Central memory CD8-positive, alpha-beta T cell (primary cell): ENCODE measurements around the gene RTF2.
A peak's percentile ranks its signal among the peaks of the same experiment; 100 is the strongest.

Experiments
- ATAC-seq: fragments of 150-1000 bp; cut with Tn5 transposase; replicated peaks from 2 replicates; pipeline ENCODE4 v1.10.0; 2022; ENCODE audit warnings: mild to moderate bottlenecking, moderate FRiP score, moderate number of reproducible peaks; ENCODE audit not compliant: poor library complexity, severe bottlenecking; ENCODE audit errors: extremely low read depth
- DNase-seq, 2 donors: peaks; one replicate each; pipeline ENCODE4 v3.0.0; 2021; ENCODE audit warnings: low spot score in 2 of 2
- H3K27ac Mint-ChIP-seq: one replicate; pipeline ENCODE4 v1.8.0; 2022; ENCODE audit warnings: low read depth, mild to moderate bottlenecking, moderate library complexity, mixed read lengths
- H3K27me3 Mint-ChIP-seq: one replicate; pipeline ENCODE4 v1.8.0; 2022; ENCODE audit warnings: mixed read lengths
- H3K36me3 Mint-ChIP-seq: one replicate; pipeline ENCODE4 v1.8.0; 2022; ENCODE audit warnings: mild to moderate bottlenecking, moderate library complexity, mixed read lengths; ENCODE audit not compliant: insufficient read depth
- H3K4me1 Mint-ChIP-seq: one replicate; pipeline ENCODE4 v1.8.0; 2022; ENCODE audit warnings: mixed read lengths
- H3K4me3 Mint-ChIP-seq: one replicate; pipeline ENCODE4 v1.8.0; 2022; ENCODE audit warnings: mild to moderate bottlenecking, moderate library complexity, mixed read lengths
- H3K9me3 Mint-ChIP-seq: one replicate; pipeline ENCODE4 v1.8.0; 2022; ENCODE audit warnings: mixed read lengths

Gene RTF2

DNA sequence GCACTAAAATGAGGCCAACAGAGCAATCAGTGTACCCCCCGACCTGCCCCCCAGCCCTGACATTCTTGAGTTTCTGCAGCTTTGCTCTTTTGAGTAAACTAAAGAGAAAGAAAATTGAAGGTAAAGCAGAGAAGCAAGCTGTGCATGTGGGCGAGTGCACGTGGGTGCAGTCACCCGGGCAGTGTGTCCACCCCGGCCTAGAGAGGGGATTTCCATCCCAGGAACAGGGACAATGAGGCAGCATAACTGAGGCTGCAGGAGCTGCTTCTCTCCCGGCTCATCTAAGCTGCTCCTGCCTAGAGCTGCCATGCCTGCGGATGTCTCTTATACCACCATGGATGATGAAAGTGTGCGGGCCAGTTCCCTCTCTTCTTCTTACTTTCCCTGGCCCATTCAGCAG is 39.5 kb upstream of the RTF2 start:
- Mint-ChIP-seq H3K4me3 (peak overlapping the region; percentile 66), H3K36me3 (peaks cover 3% of the 10 kb centered on the region), H3K27ac (peak overlapping the region; percentile 89), H3K4me1 (peaks cover 42% of the 10 kb centered on the region), H3K9me3 (no peaks in the 10 kb centered on the region), H3K27me3 (no peaks in the 10 kb centered on the region)
- no peak for ATAC-seq
- no peak for DNase-seq

- H3K4me3 Mint-ChIP-seq = peak overlapping the region; percentile 66
- no peak for ATAC-seq
- peaks cover 3% of the 10 kb centered on the region for H3K36me3 Mint-ChIP-seq
- no peak for DNase-seq
- peaks cover 45% of the 10 kb centered on the region for H3K4me1 Mint-ChIP-seq
- no peaks in the 10 kb centered on the region for H3K27me3 Mint-ChIP-seq
- H3K9me3 Mint-ChIP-seq = no peaks in the 10 kb centered on the region
- H3K27ac Mint-ChIP-seq = peak overlapping the region; percentile 89
Measured at GRCh38 chr20:56429502-56429901, 38.9 kb upstream of the RTF2 start.

DNA sequence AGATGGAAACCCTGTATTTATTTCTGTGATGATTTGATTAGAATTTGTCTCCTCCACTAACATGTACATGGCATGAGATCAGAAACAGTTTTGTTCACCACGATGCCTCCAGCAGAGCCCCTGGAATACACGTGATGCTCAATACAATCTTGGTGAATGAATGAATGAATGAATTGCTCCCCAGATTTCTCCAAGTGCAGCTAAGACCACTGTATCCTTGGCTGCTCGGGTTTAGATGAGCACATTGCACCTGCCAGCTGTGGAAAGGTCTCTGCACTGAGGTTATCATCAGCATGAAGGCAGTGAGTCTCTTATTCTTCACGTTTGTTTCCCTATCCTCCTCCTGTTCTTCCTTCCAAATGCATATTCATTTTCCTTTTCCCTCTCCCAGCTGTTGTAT is 38.5 kb upstream of the RTF2 start:
- Mint-ChIP-seq H3K27me3 (no peaks in the 10 kb centered on the region), H3K4me3 (peak overlapping the region; percentile 66), H3K4me1 (peaks cover 45% of the 10 kb centered on the region), H3K9me3 (no peaks in the 10 kb centered on the region), H3K27ac (peak overlapping the region; percentile 89), H3K36me3 (peaks cover 3% of the 10 kb centered on the region)
- DNase-seq (no peak), ATAC-seq (no peak)

GRCh38 chr20:56430461-56430860 is 38.0 kb upstream of the RTF2 start:
- ATAC-seq (no peak), DNase-seq (no peak)
- Mint-ChIP-seq H3K27ac (peak overlapping the region; percentile 89), H3K4me1 (peaks cover 45% of the 10 kb centered on the region), H3K27me3 (no peaks in the 10 kb centered on the region), H3K9me3 (no peaks in the 10 kb centered on the region), H3K36me3 (peaks cover 3% of the 10 kb centered on the region), H3K4me3 (peak overlapping the region; percentile 66)

DNA sequence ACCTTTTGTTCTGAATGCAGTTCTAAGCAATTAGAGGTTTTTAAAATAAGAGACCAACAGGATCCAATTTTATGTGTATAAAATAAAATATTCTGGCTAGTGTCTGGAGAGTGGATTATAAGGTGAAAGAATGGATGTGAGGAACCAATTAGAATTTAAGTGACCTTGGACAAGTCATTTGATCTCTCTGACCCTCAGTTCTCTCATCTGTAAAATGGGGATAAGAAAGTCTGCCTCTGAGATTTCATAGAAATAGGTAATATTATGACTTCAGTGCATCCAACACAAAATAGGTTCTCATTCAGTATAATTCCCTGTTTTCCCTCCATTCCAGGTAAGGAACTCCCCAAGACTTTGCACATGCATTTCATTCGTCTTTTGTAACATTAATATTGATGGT is 37.5 kb upstream of the RTF2 start:
- Mint-ChIP-seq H3K27ac (peak overlapping the region; percentile 89), H3K36me3 (peaks cover 4% of the 10 kb centered on the region), H3K9me3 (no peaks in the 10 kb centered on the region), H3K4me1 (peaks cover 45% of the 10 kb centered on the region), H3K4me3 (no peak overlapping the region), H3K27me3 (no peaks in the 10 kb centered on the region)
- ATAC-seq (no peak), DNase-seq (no peak)

GRCh38 chr20:56431471-56431870 is 37.0 kb upstream of the RTF2 start:
- Mint-ChIP-seq H3K9me3 (no peaks in the 10 kb centered on the region), H3K4me3 (no peak overlapping the region), H3K27me3 (no peaks in the 10 kb centered on the region), H3K36me3 (peaks cover 5% of the 10 kb centered on the region), H3K27ac (no peak overlapping the region), H3K4me1 (peaks cover 45% of the 10 kb centered on the region)
- no peak for ATAC-seq
- DNase-seq = no peak

- DNase-seq (no peak), ATAC-seq (no peak)
- Mint-ChIP-seq H3K9me3 (no peaks in the 10 kb centered on the region), H3K4me3 (no peak overlapping the region), H3K27ac (peak overlapping the region; percentile 42), H3K4me1 (peaks cover 47% of the 10 kb centered on the region), H3K27me3 (no peaks in the 10 kb centered on the region), H3K36me3 (peaks cover 12% of the 10 kb centered on the region)
Measured at GRCh38 chr20:56433221-56433879, 35.1 kb upstream of the RTF2 start.

DNA sequence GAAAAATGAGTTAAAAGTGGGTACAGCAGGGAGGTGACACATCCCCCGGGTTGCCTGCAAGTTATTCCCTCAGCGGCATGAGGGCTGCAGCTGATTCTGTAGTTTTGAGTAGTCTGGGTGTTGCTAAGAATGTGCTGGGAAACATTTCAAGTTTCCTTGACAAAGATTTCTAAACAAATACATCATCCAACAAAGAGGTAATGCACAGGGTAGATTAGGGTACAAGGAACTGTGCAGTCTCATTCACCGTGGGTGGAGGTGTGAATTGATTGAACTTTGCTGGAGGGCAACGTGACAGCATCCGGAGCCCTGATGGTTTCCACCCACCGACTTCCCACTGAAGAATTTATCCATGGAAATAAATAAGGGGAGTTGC is 34.6 kb upstream of the RTF2 start:
- peaks cover 12% of the 10 kb centered on the region for H3K36me3 Mint-ChIP-seq
- H3K27ac Mint-ChIP-seq = peak overlapping the region; percentile 42

GRCh38 chr20:56437196-56437960 is 31.0 kb upstream of the RTF2 start:
- peaks cover 8% of the 10 kb centered on the region for H3K36me3 Mint-ChIP-seq
- no peak overlapping the region for H3K27ac Mint-ChIP-seq
- no peak for ATAC-seq
- H3K9me3 Mint-ChIP-seq = no peaks in the 10 kb centered on the region
- no peaks in the 10 kb centered on the region for H3K27me3 Mint-ChIP-seq
- no peak overlapping the region for H3K4me3 Mint-ChIP-seq
- H3K4me1 Mint-ChIP-seq = peaks cover 54% of the 10 kb centered on the region
- no peak for DNase-seq

More for the DNA sequence above, 34.6 kb upstream of the RTF2 start:
- no peak for DNase-seq
- Mint-ChIP-seq H3K9me3 (no peaks in the 10 kb centered on the region), H3K4me1 (peaks cover 47% of the 10 kb centered on the region), H3K4me3 (no peak overlapping the region), H3K27me3 (no peaks in the 10 kb centered on the region)
- no peak for ATAC-seq

- peaks cover 8% of the 10 kb centered on the region for H3K36me3 Mint-ChIP-seq
- DNase-seq (no peak), ATAC-seq (no peak)
- no peaks in the 10 kb centered on the region for H3K27me3 Mint-ChIP-seq
- peaks cover 50% of the 10 kb centered on the region for H3K4me1 Mint-ChIP-seq
- H3K4me3 Mint-ChIP-seq = no peak overlapping the region
- H3K27ac Mint-ChIP-seq = peak overlapping the region; percentile 79
- H3K9me3 Mint-ChIP-seq = no peaks in the 10 kb centered on the region
Measured at GRCh38 chr20:56438284-56438683, 30.1 kb upstream of the RTF2 start.

GRCh38 chr20:56439771-56440291 is 28.6 kb upstream of the RTF2 start:
- Mint-ChIP-seq H3K27ac (peak overlapping the region; percentile 50), H3K4me1 (peaks cover 42% of the 10 kb centered on the region), H3K4me3 (peak overlapping the region; percentile 55), H3K36me3 (peaks cover 8% of the 10 kb centered on the region), H3K9me3 (no peaks in the 10 kb centered on the region), H3K27me3 (no peaks in the 10 kb centered on the region)
- DNase-seq = no peak
- ATAC-seq = no peak

DNA sequence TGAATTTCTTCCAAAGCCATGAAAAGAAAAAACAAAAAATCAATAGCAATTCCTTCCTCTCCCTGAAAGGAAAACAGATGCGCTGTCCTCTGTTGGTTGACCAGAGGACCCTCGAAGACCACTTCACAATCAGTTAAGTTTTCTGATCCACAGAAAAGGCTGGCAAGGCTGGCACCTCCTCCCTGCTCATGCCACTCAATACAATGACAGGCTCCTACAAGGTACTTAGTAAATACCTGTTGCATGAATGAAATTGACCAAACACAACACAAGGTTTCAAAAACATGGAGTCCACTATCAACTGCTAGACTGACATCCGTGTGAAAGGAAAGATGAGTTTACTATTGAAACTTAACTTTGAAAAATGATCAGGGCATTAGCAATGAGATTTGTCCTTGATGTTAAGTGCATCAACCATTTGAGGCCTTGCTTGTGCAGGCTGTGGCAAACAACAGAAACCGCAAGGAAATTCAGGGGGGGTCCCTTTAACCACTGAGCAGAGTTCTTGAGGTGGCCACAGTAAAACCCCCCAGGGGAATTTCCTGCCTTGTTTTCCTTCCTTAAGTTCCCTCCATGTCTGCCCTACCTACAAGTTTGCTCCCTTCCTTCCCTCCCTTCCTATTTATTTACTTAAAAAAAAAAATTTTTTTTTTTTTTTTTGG is 27.9 kb upstream of the RTF2 start:
- H3K27me3 Mint-ChIP-seq = no peaks in the 10 kb centered on the region
- H3K27ac Mint-ChIP-seq = peak overlapping the region; percentile 50
- peak overlapping the region; percentile 55 for H3K4me3 Mint-ChIP-seq
- H3K36me3 Mint-ChIP-seq = peaks cover 10% of the 10 kb centered on the region
- peaks cover 42% of the 10 kb centered on the region for H3K4me1 Mint-ChIP-seq
- DNase-seq = peak in 1 of 2 donors; percentile 35
- ATAC-seq = peak; percentile 68
- no peaks in the 10 kb centered on the region for H3K9me3 Mint-ChIP-seq
